Tibial nerve (tissue), 4 donors: ENCODE measurements around the gene DDN.

Experiments used
- CTCF ChIP-seq, 5 experiments: fragments of 200-600 bp in 3 of 5; fragments of 450-650 bp in 2 of 5; sonication (generic) in 3 of 5; IDR thresholded peaks; one replicate each; pipeline ENCODE4 v1.5.1; 2016 to 2019; ENCODE audit warnings: antibody characterized with exemption in 5 of 5, mild to moderate bottlenecking in 3 of 5, moderate library complexity in 2 of 5
- EP300 ChIP-seq, 2 donors: sonication (generic); formaldehyde crosslinking; IDR thresholded peaks; one replicate each; pipeline ENCODE4 v1.6.1; 2017; ENCODE audit warnings: antibody characterized with exemption in 2 of 2, mild to moderate bottlenecking in 1 of 2
- POLR2A ChIP-seq, 2 donors: fragments of 450-650 bp; IDR thresholded peaks; one replicate each; pipeline ENCODE4 v1.6.1; 2017; ENCODE audit warnings: antibody characterized with exemption in 2 of 2, mild to moderate bottlenecking in 2 of 2, moderate library complexity in 2 of 2

GRCh38 chr12:48952691-48953090 is 46.5 kb downstream of the DDN start:
- TF ChIP-seq CTCF (IDR thresholded peaks at IDR 0.05) (no peak), EP300 (IDR thresholded peaks at IDR 0.05) (no peak), POLR2A (IDR thresholded peaks at IDR 0.05) (no peak)
